Urothelium cell line (cell line): ENCODE data around the gene TSSC4.

ENCODE experiments used
- DNase-seq: peaks from one replicate; pipeline ENCODE4 v3.0.0; 2011; ENCODE audit warnings: low spot score, mixed read lengths
- FAIRE-seq: peaks from 2 replicates; lab custom pipeline; 2011; peaks lifted over from hg19 to GRCh38; lab: Jason Lieb, UNC

Gene TSSC4

GRCh38 chr11:2385156-2386151 lies 15.1 kb upstream of the TSSC4 start:
- FAIRE-seq (no peak), DNase-seq (no peak)

GRCh38 chr11:2386591-2386990 lies 14.0 kb upstream of the TSSC4 start:
- no peak for DNase-seq
- no peak for FAIRE-seq

- DNase-seq (no peak), FAIRE-seq (no peak)
Observed at GRCh38 chr11:2387266-2387987, 13.1 kb upstream of the TSSC4 start.

GRCh38 chr11:2388431-2389376 lies 11.8 kb upstream of the TSSC4 start:
- FAIRE-seq (no peak), DNase-seq (no peak)

GRCh38 chr11:2389377-2390026 lies 11.0 kb upstream of the TSSC4 start:
- no peak for FAIRE-seq
- DNase-seq: no peak

- FAIRE-seq (no peak), DNase-seq (no peak)
Observed at GRCh38 chr11:2390091-2390724, 10.3 kb upstream of the TSSC4 start.

GRCh38 chr11:2390725-2391151 lies 9.8 kb upstream of the TSSC4 start:
- DNase-seq (peak; percentile 61), FAIRE-seq (no peak)

- FAIRE-seq: no peak
- no peak for DNase-seq
Observed at GRCh38 chr11:2391181-2391975, 9.2 kb upstream of the TSSC4 start.

- no peak for DNase-seq
- FAIRE-seq: no peak
Observed at GRCh38 chr11:2392241-2392959, 8.2 kb upstream of the TSSC4 start.

GRCh38 chr11:2393111-2393868 lies 7.3 kb upstream of the TSSC4 start:
- no peak for DNase-seq
- FAIRE-seq: no peak

GRCh38 chr11:2393941-2394817 lies 6.4 kb upstream of the TSSC4 start:
- FAIRE-seq (no peak), DNase-seq (no peak)

GRCh38 chr11:2394818-2395105 lies 5.8 kb upstream of the TSSC4 start:
- no peak for FAIRE-seq
- no peak for DNase-seq

- FAIRE-seq (no peak), DNase-seq (no peak)
Observed at GRCh38 chr11:2395211-2395730, 5.3 kb upstream of the TSSC4 start.

- DNase-seq (no peak), FAIRE-seq (no peak)
Observed at GRCh38 chr11:2395856-2396255, 4.7 kb upstream of the TSSC4 start.

- no peak for FAIRE-seq
- no peak for DNase-seq
Observed at GRCh38 chr11:2396471-2396870, 4.1 kb upstream of the TSSC4 start.

- FAIRE-seq (no peak), DNase-seq (no peak)
Observed at GRCh38 chr11:2397005-2397404, 3.5 kb upstream of the TSSC4 start.
